Endodermal cell (in vitro differentiated cells): ENCODE measurements around the gene MEP1A. TPM values are rescaled to one million over a fixed set of nuclear protein-coding genes. Genes with fewer than 3 reads are reported as not detected.
A peak's percentile ranks its signal among the peaks of the same experiment; 100 is the strongest.
"Not testable (repeated sequence)": the region's sequence is repeated elsewhere in the genome, so short reads cannot be mapped to it uniquely, and the experiment has no call there.

Experiments
- DNase-seq: peaks from one replicate; pipeline ENCODE4 v3.0.0-alpha.2; 2017
- H3K27ac ChIP-seq: 2 replicates; pipeline ENCODE4 v1.5.1; 2013; ENCODE audit warnings: mild to moderate bottlenecking, low read depth, low read length, moderate library complexity
- H3K27me3 ChIP-seq: 2 replicates; pipeline ENCODE4 v1.6.1; 2013; ENCODE audit warnings: mild to moderate bottlenecking, low read length, moderate library complexity; ENCODE audit not compliant: insufficient read depth, control insufficient read depth, poor library complexity, severe bottlenecking
- H3K36me3 ChIP-seq: 2 replicates; pipeline ENCODE4 v1.7.0; 2013; ENCODE audit warnings: mild to moderate bottlenecking, low read length, moderate library complexity; ENCODE audit not compliant: control insufficient read depth, insufficient read depth
- H3K4me1 ChIP-seq: one replicate; pipeline ENCODE4 v1.7.0; 2013; ENCODE audit warnings: low read length; ENCODE audit not compliant: control insufficient read depth, insufficient read depth
- H3K4me3 ChIP-seq: 2 replicates; pipeline ENCODE4 v1.5.1; 2013; ENCODE audit warnings: mild to moderate bottlenecking, low read length, moderate library complexity
- H3K9ac ChIP-seq: 2 replicates; pipeline ENCODE4 v1.6.1; 2013; ENCODE audit warnings: mild to moderate bottlenecking, low read length, moderate library complexity; ENCODE audit not compliant: poor library complexity, severe bottlenecking; ENCODE audit errors: extremely low read depth
- H3K9me3 ChIP-seq: 2 replicates; pipeline ENCODE4 v1.6.1; 2013; ENCODE audit warnings: mild to moderate bottlenecking, low read length, moderate library complexity; ENCODE audit not compliant: control insufficient read depth
- H3K27ac Mint-ChIP-seq: 2 replicates; pipeline ENCODE4 v1.8.0; 2020; ENCODE audit warnings: mixed read lengths
- H3K27me3 Mint-ChIP-seq: 2 replicates; pipeline ENCODE4 v1.8.0; 2021; ENCODE audit warnings: mild to moderate bottlenecking, mixed read lengths; ENCODE audit not compliant: insufficient read depth
- H3K36me3 Mint-ChIP-seq: 2 replicates; pipeline ENCODE4 v1.8.0; 2020; ENCODE audit warnings: low read depth, mixed read lengths
- H3K4me1 Mint-ChIP-seq: 2 replicates; pipeline ENCODE4 v1.8.0; 2020; ENCODE audit warnings: mixed read lengths
- H3K4me3 Mint-ChIP-seq: 2 replicates; pipeline ENCODE4 v1.8.0; 2020; ENCODE audit warnings: mild to moderate bottlenecking, moderate library complexity, mixed read lengths
- H3K9me3 Mint-ChIP-seq: 2 replicates; pipeline ENCODE4 v1.8.0; 2020; ENCODE audit warnings: mild to moderate bottlenecking, mixed read lengths
- CTCF ChIP-seq: fragments of 200-600 bp; sonication (generic); conservative IDR thresholded peaks from 2 replicates; pipeline ENCODE4 v1.5.0; 2021; ENCODE audit warnings: antibody characterized with exemption, mild to moderate bottlenecking
- WGBS, 2 experiments: methylation state at CpG; one replicate each; pipeline versions ENCODE4 v1.1.5 to v1.1.7; 2013; ENCODE audit warnings: missing lambda C conversion rate in 2 of 2, mixed read lengths in 1 of 2; ENCODE audit not compliant: insufficient coverage in 1 of 2, insufficient read length in 1 of 2; 5-methylcytosine and 5-hydroxymethylcytosine counted together
- total RNA-seq, 2 donors: library from RNA; stranded (reverse); fragmentation: NEBNext Ultra II Directional in 1 of 2; extraction: Animal tissue kit (Norgen Biotek cat#: 25700) in 1 of 2; gene quantifications; 2 replicates in 1 of 2; 3 replicates in 1 of 2; pipeline ENCODE4 v1.2.1, GENCODE V29; 2021

MEP1A gene
- total RNA-seq, 2 donors from 2014 or later, result not detected

GRCh38 chr6:46848684-46849360 is 55.6 kb downstream of the MEP1A start:
- peaks cover 8% of the 10 kb centered on the region for H3K9me3 ChIP-seq
- H3K27ac Mint-ChIP-seq, result no peak overlapping the region
- H3K27me3 Mint-ChIP-seq, result peaks cover 28% of the 10 kb centered on the region
- no peak overlapping the region for H3K27ac ChIP-seq
- WGBS, 2 experiments, result 7% methylated on average over 21 to 24 of the region's 25 CpGs
- H3K36me3 Mint-ChIP-seq, result no peaks in the 10 kb centered on the region
- H3K36me3 ChIP-seq, result no peaks in the 10 kb centered on the region
- peaks cover 12% of the 10 kb centered on the region for H3K9me3 Mint-ChIP-seq
- peak; percentile 97 for DNase-seq
- TF ChIP-seq CTCF, result peak; percentile 99
- no peak overlapping the region for H3K9ac ChIP-seq
- peaks cover 27% of the 10 kb centered on the region for H3K4me1 Mint-ChIP-seq
- peak overlapping the region; percentile 26 for H3K4me3 Mint-ChIP-seq
- H3K4me3 ChIP-seq, result no peak overlapping the region
- peaks cover 9% of the 10 kb centered on the region for H3K27me3 ChIP-seq
- H3K4me1 ChIP-seq, result peaks cover 11% of the 10 kb centered on the region

- peaks cover 9% of the 10 kb centered on the region for H3K27me3 ChIP-seq
- Mint-ChIP-seq H3K27me3 (peaks cover 29% of the 10 kb centered on the region), H3K4me1 (peaks cover 27% of the 10 kb centered on the region), H3K36me3 (no peaks in the 10 kb centered on the region), H3K4me3 (no peak overlapping the region), H3K27ac (no peak overlapping the region), H3K9me3 (peaks cover 9% of the 10 kb centered on the region)
- H3K4me3 ChIP-seq, result no peak overlapping the region
- 80 to 85% methylated on average over 1 to 5 of the region's 5 CpGs for WGBS, 2 experiments
- H3K36me3 ChIP-seq, result no peaks in the 10 kb centered on the region
- no peak for DNase-seq
- no peak for TF ChIP-seq CTCF
- H3K4me1 ChIP-seq, result peaks cover 11% of the 10 kb centered on the region
- H3K9me3 ChIP-seq, result peaks cover 5% of the 10 kb centered on the region
- no peak overlapping the region for H3K27ac ChIP-seq
- H3K9ac ChIP-seq, result no peak overlapping the region
Measured at GRCh38 chr6:46849361-46849690, 56.1 kb downstream of the MEP1A start.

DNA sequence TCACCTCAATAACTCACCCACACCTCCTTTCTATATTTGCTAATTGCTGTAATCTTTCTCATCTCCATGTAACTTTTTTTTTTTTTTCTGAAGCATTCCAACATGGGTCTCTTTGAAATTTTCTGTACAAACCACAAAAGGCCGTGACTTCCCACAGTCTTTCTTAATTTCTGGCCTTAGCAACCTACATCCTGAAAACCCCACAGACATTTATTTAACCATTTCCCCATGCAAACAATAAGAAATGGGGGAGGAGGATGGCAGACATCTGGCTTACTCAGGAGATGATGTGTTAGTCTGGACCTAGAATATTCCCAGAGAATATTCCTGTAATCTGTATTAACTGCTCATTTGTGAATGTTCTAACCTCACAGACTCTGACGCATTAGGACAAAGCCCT is 57.6 kb downstream of the MEP1A start:
- Mint-ChIP-seq H3K36me3 (no peaks in the 10 kb centered on the region), H3K9me3 (no peaks in the 10 kb centered on the region), H3K4me1 (peaks cover 27% of the 10 kb centered on the region), H3K27me3 (peaks cover 26% of the 10 kb centered on the region), H3K4me3 (no peak overlapping the region), H3K27ac (no peak overlapping the region)
- H3K27ac ChIP-seq, result no peak overlapping the region
- WGBS, 2 experiments, result 95 to 100% methylated on average over 1 to 2 of the region's 2 CpGs
- no peak for TF ChIP-seq CTCF
- no peaks in the 10 kb centered on the region for H3K9me3 ChIP-seq
- H3K4me3 ChIP-seq, result no peak overlapping the region
- H3K4me1 ChIP-seq, result peaks cover 11% of the 10 kb centered on the region
- H3K27me3 ChIP-seq, result peaks cover 9% of the 10 kb centered on the region
- no peaks in the 10 kb centered on the region for H3K36me3 ChIP-seq
- DNase-seq, result no peak
- H3K9ac ChIP-seq, result no peak overlapping the region

GRCh38 chr6:46851576-46851975 is 58.4 kb downstream of the MEP1A start:
- not testable (repeated sequence) for DNase-seq, H3K9ac ChIP-seq, H3K27ac ChIP-seq, H3K27ac Mint-ChIP-seq, H3K4me3 Mint-ChIP-seq, H3K4me1 ChIP-seq, H3K4me3 ChIP-seq, H3K36me3 ChIP-seq, H3K9me3 ChIP-seq, H3K36me3 Mint-ChIP-seq, H3K27me3 ChIP-seq, H3K9me3 Mint-ChIP-seq
- Mint-ChIP-seq H3K4me1 (peaks cover 26% of the 10 kb centered on the region), H3K27me3 (peaks cover 26% of the 10 kb centered on the region)
- 99 to 100% methylated on average over 1 to 4 of the region's 4 CpGs for WGBS, 2 experiments
